ENCODE measurements around the gene KCNH5.

KCNH5 gene

GRCh38 chr14:62663456-62663821, 381.8 kb downstream of the KCNH5 start:
- Histone ChIP-seq H3K36me3 (no peaks in the 10 kb centered on the region), H3K4me3 (ENCODE audit: low read depth, low read length) (no peak overlapping the region), H3K4me1 (no peaks in the 10 kb centered on the region), H3K9me3 (no peaks in the 10 kb centered on the region), H3K27me3 (no peaks in the 10 kb centered on the region)
- no peak for DNase-seq
- TF ChIP-seq CTCF (IDR thresholded peaks at IDR 0.05; ENCODE audit: low read depth, low read length), result no peak

DNA sequence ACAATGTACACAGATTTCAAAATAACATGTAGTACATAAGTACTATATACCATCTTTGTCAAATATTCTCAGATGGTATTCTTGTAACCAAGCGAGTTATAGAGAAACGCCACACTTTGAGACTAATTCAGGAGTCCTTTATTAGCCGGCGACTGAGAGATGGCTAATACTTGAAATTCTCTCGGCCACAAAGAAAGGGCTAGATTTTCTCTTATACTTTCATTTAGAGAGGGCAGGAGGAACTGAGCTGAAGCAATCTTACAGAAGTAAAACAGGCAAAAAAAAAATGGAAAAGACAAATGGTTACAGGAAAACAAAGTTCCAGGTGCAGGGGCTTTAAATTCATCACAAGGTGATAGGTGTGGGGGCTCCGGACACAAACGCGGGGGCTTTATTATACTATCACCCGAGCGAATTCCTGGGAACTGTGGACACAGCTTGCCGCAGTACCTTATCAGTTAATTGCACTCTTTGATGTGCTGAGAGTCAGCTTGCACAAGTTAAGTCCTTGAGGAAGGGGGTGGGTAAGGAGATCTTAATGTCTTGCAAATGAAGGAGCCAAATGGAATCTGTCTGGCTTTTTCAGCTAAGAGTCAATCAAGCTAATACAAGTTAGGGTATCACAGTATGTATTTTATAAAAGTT, 382.3 kb downstream of the KCNH5 start:
- Histone ChIP-seq H3K36me3 (no peaks in the 10 kb centered on the region), H3K27me3 (no peaks in the 10 kb centered on the region), H3K9me3 (no peaks in the 10 kb centered on the region), H3K4me3 (ENCODE audit: low read depth, low read length) (no peak overlapping the region), H3K4me1 (no peaks in the 10 kb centered on the region)
- TF ChIP-seq CTCF (IDR thresholded peaks at IDR 0.05; ENCODE audit: low read depth, low read length), result no peak
- DNase-seq, result no peak

DNA sequence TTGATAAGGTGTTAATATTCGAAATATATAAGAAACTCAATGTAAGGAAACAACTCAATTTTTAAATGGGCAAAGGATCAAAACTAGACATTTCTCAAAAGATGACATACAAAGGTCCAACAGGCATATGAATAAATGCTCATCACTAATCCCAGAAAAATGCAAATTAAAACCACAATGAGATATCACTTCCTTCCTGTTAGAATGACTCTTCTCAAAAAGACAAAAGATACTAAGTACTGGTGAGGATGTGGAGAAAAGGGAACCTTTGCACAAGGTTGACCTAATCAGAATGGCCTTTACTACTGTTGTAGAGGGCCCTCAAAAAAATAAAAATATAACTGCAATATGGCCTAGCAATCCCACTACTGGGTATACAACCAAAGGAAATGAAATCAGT, 383.4 kb downstream of the KCNH5 start:
- DNase-seq, result no peak
- H3K36me3 ChIP-seq, result no peaks in the 10 kb centered on the region
- no peaks in the 10 kb centered on the region for H3K9me3 ChIP-seq
- no peak for TF ChIP-seq CTCF (IDR thresholded peaks at IDR 0.05; ENCODE audit: low read depth, low read length)
- H3K4me1 ChIP-seq, result no peaks in the 10 kb centered on the region
- H3K4me3 ChIP-seq (ENCODE audit: low read depth, low read length), result no peak overlapping the region
- no peaks in the 10 kb centered on the region for H3K27me3 ChIP-seq

DNA sequence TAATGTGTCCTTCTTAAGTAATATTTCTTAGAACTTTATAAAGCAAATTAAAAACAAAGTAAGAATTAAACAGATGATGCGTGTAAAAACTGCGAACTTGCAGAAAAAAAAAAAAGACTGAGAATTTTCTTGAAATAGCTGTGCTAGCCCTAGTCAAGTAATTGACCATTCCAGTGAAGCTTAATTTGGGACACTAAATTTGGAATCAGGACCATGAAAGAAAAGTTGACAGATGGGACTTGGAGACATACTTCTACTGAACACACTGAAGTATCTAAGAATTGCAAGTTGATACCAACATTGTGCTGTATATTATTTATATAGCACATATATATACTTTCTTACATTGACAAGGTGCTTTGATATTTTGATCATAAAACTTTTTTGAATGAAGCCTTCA, 386.6 kb downstream of the KCNH5 start:
- no peak for DNase-seq
- no peak for TF ChIP-seq CTCF (IDR thresholded peaks at IDR 0.05; ENCODE audit: low read depth, low read length)
- H3K9me3 ChIP-seq, result no peaks in the 10 kb centered on the region
- H3K36me3 ChIP-seq, result no peaks in the 10 kb centered on the region
- no peaks in the 10 kb centered on the region for H3K4me1 ChIP-seq
- no peaks in the 10 kb centered on the region for H3K27me3 ChIP-seq
- no peak overlapping the region for H3K4me3 ChIP-seq (ENCODE audit: low read depth, low read length)

DNA sequence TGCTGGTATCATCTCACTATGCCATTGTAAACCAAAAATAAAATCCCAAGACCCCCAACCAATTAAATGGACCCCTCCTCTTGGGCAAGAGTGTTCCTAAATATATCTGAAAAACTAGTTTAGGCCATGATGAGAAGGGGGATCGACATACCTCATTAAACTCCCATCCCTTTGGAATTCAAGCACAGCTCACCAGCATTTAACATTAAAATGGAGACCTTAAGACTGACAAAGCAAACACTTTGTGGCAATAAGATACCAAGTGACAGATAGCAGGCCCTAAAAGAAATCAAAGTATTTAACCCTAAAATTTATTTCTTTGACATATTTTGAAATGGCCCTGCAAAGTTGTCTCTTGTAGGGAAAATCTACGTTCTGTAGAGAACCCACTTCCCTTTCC, 387.9 kb downstream of the KCNH5 start:
- Histone ChIP-seq H3K9me3 (no peaks in the 10 kb centered on the region), H3K4me1 (no peaks in the 10 kb centered on the region), H3K36me3 (no peaks in the 10 kb centered on the region), H3K4me3 (ENCODE audit: low read depth, low read length) (no peak overlapping the region), H3K27me3 (no peaks in the 10 kb centered on the region)
- no peak for DNase-seq
- no peak for TF ChIP-seq CTCF (IDR thresholded peaks at IDR 0.05; ENCODE audit: low read depth, low read length)

DNA sequence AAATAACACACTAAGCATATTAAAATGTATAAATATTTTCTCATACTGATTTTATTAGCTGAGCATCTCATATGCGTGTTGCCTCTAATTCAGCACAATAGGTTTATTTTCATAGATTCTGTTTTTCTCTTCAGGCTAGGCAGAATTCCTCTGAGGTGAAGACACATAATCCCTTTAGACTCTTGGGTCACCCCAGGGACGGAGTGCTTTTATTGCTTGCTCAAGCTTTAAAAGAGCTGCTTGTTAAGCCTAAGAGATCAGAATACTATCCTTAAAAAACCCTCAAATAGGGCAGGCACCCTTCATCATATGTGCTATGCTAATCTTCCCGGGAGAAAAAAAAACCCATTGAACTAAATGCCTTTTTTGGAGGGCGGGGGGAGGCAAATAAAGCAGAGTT, 390.1 kb downstream of the KCNH5 start:
- DNase-seq, result no peak
- H3K27me3 ChIP-seq, result no peaks in the 10 kb centered on the region
- no peak for TF ChIP-seq CTCF (IDR thresholded peaks at IDR 0.05; ENCODE audit: low read depth, low read length)
- H3K4me1 ChIP-seq, result no peaks in the 10 kb centered on the region
- no peaks in the 10 kb centered on the region for H3K9me3 ChIP-seq
- no peak overlapping the region for H3K4me3 ChIP-seq (ENCODE audit: low read depth, low read length)
- H3K36me3 ChIP-seq, result no peaks in the 10 kb centered on the region

Data from BE2C (cell line).